SH-SY5Y (cell line): ENCODE results near the gene TBCD.

Experiments
- GATA2 ChIP-seq: IDR thresholded peaks from 2 replicates; pipeline ENCODE4 v1.6.1; 2011; ENCODE audit warnings: mild to moderate bottlenecking, low read depth, low read length
- GATA3 ChIP-seq: IDR thresholded peaks from 2 replicates; pipeline ENCODE4 v1.6.1; 2011; ENCODE audit warnings: low read depth, mild to moderate bottlenecking, low read length, moderate library complexity

DNA sequence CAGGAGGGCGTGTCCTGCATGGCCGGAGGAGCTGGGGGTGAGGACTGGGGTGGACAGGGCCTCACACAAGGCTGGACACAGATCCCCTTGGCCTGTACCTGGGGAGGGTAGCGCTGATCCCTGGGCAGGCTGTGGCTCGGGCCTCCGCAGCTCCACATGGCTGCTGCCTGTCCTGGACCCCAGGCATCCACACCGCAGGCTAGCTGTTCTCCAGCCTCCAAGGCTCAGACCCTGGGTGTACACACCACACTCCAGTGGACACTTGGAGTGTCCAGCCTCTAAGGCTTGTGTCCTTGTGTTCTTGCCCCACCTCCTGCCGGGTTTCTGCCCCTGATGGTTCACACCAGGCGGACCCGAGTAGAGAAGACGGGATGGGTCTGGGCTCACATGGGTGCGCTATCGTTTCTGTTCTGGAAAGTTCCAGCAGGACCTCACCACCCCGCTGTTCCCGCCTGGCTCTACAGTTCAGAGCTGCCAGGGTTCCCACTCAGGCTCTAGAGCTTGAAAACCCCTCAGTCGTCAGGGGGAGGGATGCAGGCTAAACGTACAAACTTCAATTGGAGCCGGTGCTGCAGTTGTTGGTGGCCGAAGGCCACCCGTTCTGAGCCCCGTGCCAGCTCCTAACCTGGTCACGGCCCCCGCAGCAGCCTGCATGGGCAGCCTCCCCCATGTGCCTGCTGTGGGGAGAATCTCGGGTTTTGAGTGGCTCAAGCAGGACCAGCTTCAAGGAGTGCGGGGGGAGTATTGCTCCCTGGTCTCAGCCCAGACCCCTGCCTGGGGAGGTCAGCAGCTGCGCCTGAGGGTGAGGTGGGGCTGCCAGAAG lies 42.0 kb upstream of the TBCD start:
- TF ChIP-seq GATA2 (no peak), GATA3 (no peak)
